ENCODE data around the gene CDK19. TPM values are rescaled to one million over a fixed set of nuclear protein-coding genes. Genes with fewer than 3 reads are reported as not detected.
"Not testable (repeated sequence)": the region's sequence is repeated elsewhere in the genome, so short reads cannot be mapped to it uniquely, and the experiment has no call there.

Gene CDK19
- total RNA-seq, 1 donor from 2014 or later = 16.8 TPM

GRCh38 chr6:110628330-110628729, 186.9 kb downstream of the CDK19 start:
- intact Hi-C loops (cut with micrococcal nuclease) = no loop called here

GRCh38 chr6:110626442-110626841, 188.8 kb downstream of the CDK19 start:
- intact Hi-C loops (cut with micrococcal nuclease) = no loop called here

- intact Hi-C loops (cut with micrococcal nuclease) = no loop called here
Measured at GRCh38 chr6:110625883-110626282, 189.4 kb downstream of the CDK19 start.

- intact Hi-C loops (cut with micrococcal nuclease) = no loop called here
Measured at GRCh38 chr6:110622912-110623578, 192.2 kb downstream of the CDK19 start.

GRCh38 chr6:110621061-110621460, 194.2 kb downstream of the CDK19 start:
- intact Hi-C loops (cut with micrococcal nuclease) = no loop called here

GRCh38 chr6:110620065-110620464, 195.2 kb downstream of the CDK19 start:
- intact Hi-C loops (cut with micrococcal nuclease) = no loop called here

- intact Hi-C loops (cut with micrococcal nuclease) = no loop called here
Measured at GRCh38 chr6:110619275-110619908, 195.9 kb downstream of the CDK19 start.

GRCh38 chr6:110618591-110619267, 196.5 kb downstream of the CDK19 start:
- intact Hi-C loops (cut with micrococcal nuclease) = no loop called here

GRCh38 chr6:110617057-110617456, 198.2 kb downstream of the CDK19 start:
- intact Hi-C loops (cut with micrococcal nuclease) = no loop called here

GRCh38 chr6:110615722-110616121, 199.5 kb downstream of the CDK19 start:
- intact Hi-C loops (cut with micrococcal nuclease) = no loop called here

- intact Hi-C loops (cut with micrococcal nuclease) = no loop called here
Measured at GRCh38 chr6:110614586-110614985, 200.7 kb downstream of the CDK19 start.

- intact Hi-C loops (cut with micrococcal nuclease) = no loop called here
Measured at GRCh38 chr6:110614106-110614505, 201.2 kb downstream of the CDK19 start.

GRCh38 chr6:110613356-110613755, 201.9 kb downstream of the CDK19 start:
- intact Hi-C loops (cut with micrococcal nuclease) = no loop called here

- intact Hi-C loops (cut with micrococcal nuclease) = no loop called here
Measured at GRCh38 chr6:110612298-110612697, 203.0 kb downstream of the CDK19 start.

- intact Hi-C loops (cut with micrococcal nuclease) = no loop called here
Measured at GRCh38 chr6:110609101-110609500, 206.2 kb downstream of the CDK19 start.

- intact Hi-C loops (cut with micrococcal nuclease) = no loop called here
Measured at GRCh38 chr6:110608151-110608550, 207.1 kb downstream of the CDK19 start.

GRCh38 chr6:110606151-110606550, 209.1 kb downstream of the CDK19 start:
- intact Hi-C loops (cut with micrococcal nuclease) = no loop called here

GRCh38 chr6:110600640-110601039, 214.6 kb downstream of the CDK19 start:
- intact Hi-C loops (cut with micrococcal nuclease) = not testable (repeated sequence)

- intact Hi-C loops (cut with micrococcal nuclease) = no loop called here
Measured at GRCh38 chr6:110597761-110598160, 217.5 kb downstream of the CDK19 start.

GRCh38 chr6:110596354-110596753, 218.9 kb downstream of the CDK19 start:
- intact Hi-C loops (cut with micrococcal nuclease) = no loop called here

GRCh38 chr6:110595112-110595511, 220.2 kb downstream of the CDK19 start:
- intact Hi-C loops (cut with micrococcal nuclease) = no loop called here

GRCh38 chr6:110593637-110594036, 221.6 kb downstream of the CDK19 start:
- intact Hi-C loops (cut with micrococcal nuclease) = no loop called here

GRCh38 chr6:110592765-110593164, 222.5 kb downstream of the CDK19 start:
- intact Hi-C loops (cut with micrococcal nuclease) = no loop called here
